ENCODE results near the gene KCNJ15. TPM values are rescaled to one million over a fixed set of nuclear protein-coding genes. Genes with fewer than 3 reads are reported as not detected.

The KCNJ15 gene
- total and polyA plus RNA-seq, 2 of the 8 experiments (the other 6 are each of a cell fraction or from before 2014, with no cell fraction given): under 0.01 TPM; not detected in 1

DNA sequence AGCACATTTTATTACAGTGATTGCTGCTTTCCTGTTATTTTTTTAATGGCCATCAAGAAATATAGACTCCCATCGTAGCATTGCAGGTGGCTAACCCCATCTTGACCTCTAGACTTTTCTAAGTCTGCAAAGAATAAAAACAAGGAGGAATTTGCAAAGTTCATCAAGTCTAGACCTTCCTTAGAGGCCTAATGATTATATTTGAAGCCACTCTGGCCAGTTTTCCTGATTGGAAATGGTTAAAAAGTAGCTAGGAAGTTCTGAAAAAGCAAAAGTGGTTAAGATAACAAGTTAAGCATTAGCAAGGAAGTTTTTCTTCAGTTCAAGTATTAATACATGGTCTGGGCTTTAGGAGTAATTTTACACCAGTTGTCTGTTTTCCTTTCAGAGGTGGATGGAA is 16.7 kb upstream of the KCNJ15 start:
- Histone ChIP-seq H2AFZ (ENCODE audit: low read length) (no peak overlapping the region), H3K56ac (replicated peaks; ENCODE audit: insufficient read length, low read depth, low read length) (no peak overlapping the region), H3K79me2 (ENCODE audit: control insufficient read depth in 1 of 2, insufficient read depth in 2 of 2, low read length in 2 of 2) (no peaks in the 10 kb centered on the region), H3K79me1 (ENCODE audit: low read depth, low read length) (no peaks in the 10 kb centered on the region), H3K27me3 (replicated peaks in 1 of 4; ENCODE audit: control insufficient read depth in 3 of 4, extremely low read depth in 1 of 4, insufficient read depth in 3 of 4, low read length in 3 of 4) (no peaks in the 10 kb centered on the region), H2BK5ac (ENCODE audit: low read depth, low read length) (no peak overlapping the region), H4K20me1 (replicated peaks in 1 of 2; ENCODE audit: control insufficient read depth in 1 of 2, insufficient read depth in 2 of 2, low read length in 2 of 2) (no peaks in the 10 kb centered on the region), H3K14ac (ENCODE audit: insufficient read length) (no peak overlapping the region), H2BK20ac (ENCODE audit: low read length) (no peak overlapping the region), H3K4me1 (replicated peaks in 1 of 4; ENCODE audit: control insufficient read depth in 3 of 4, insufficient read depth in 4 of 4, low read length in 3 of 4) (no peaks in the 10 kb centered on the region), H3K4me2 (ENCODE audit: insufficient read depth in 1 of 2, low read depth in 2 of 2, low read length in 2 of 2) (no peak overlapping the region), H3K23ac (ENCODE audit: insufficient read length) (no peak overlapping the region), H2AK5ac (ENCODE audit: low read depth, low read length) (no peak overlapping the region), H3K9me3 (ENCODE audit: insufficient read depth in 2 of 2, low read depth in 1 of 2, low read length in 1 of 2) (no peaks in the 10 kb centered on the region), H3K18ac (ENCODE audit: extremely low read depth, low read length) (no peak overlapping the region), H3K36me3 (ENCODE audit: control insufficient read depth in 2 of 4, insufficient read depth in 4 of 4, low read length in 3 of 4) (no peaks in the 10 kb centered on the region), H3K4me3 (ENCODE audit: extremely low read depth in 1 of 4, insufficient read depth in 2 of 4, low read depth in 3 of 4, low read length in 4 of 4) (no peak overlapping the region), H2BK15ac (ENCODE audit: low read length) (no peak overlapping the region), H4K8ac (ENCODE audit: extremely low read depth, insufficient read depth, low read length) (no peak overlapping the region), H3K4ac (replicated peaks; ENCODE audit: insufficient read length, low read depth, low read length) (no peak overlapping the region), H2BK120ac (replicated peaks; ENCODE audit: low read depth, low read length) (no peak overlapping the region), H2BK12ac (ENCODE audit: low read depth, low read length) (no peak overlapping the region), H4K5ac (ENCODE audit: insufficient read length, low read depth, low read length) (no peak overlapping the region), H3K27ac (ENCODE audit: low read depth, low read length) (no peak overlapping the region), H3K23me2 (ENCODE audit: low read depth, low read length) (no peaks in the 10 kb centered on the region), H3K9ac (replicated peaks in 1 of 4; ENCODE audit: extremely low read depth in 1 of 4, low read depth in 3 of 4, low read length in 3 of 4) (no peak overlapping the region), H4K91ac (replicated peaks; ENCODE audit: insufficient read length, low read length) (no peak overlapping the region)
- 80% methylated on average over 1 of the region's 1 CpG; no CpG with 5 or more reads in 1 of the 2 experiments for WGBS, 2 experiments (ENCODE audit: extremely low coverage in 1 of 2, insufficient coverage in 1 of 2, insufficient read length in 1 of 2, insufficient replicate concordance in 2 of 2, low coverage in 1 of 2, low lambda C conversion rate in 2 of 2, missing lambda C conversion rate in 1 of 2)
- DNase-seq (ENCODE audit: low read depth in 1 of 2, low spot score in 2 of 2) (no peak), FAIRE-seq (no peak)
- ChIA-PET CTCF (ENCODE audit: partially characterized antibody) (no interaction called here), POLR2A (ENCODE audit: partially characterized antibody) (interaction anchor here (0.6 kb wide), 1 partner anchor 516 kb away, joined by 3 read pairs; no protein-coding TSS in a partner anchor)
- TF ChIP-seq CHD2 (IDR thresholded peaks at IDR 0.05; ENCODE audit: low read length) (no peak), BRCA1 (IDR thresholded peaks at IDR 0.05; ENCODE audit: low read depth, low read length) (no peak), RBBP5 (IDR thresholded peaks at IDR 0.05; ENCODE audit: borderline replicate concordance, low read depth, low read length) (no peak), NANOG (IDR thresholded peaks at IDR 0.05; ENCODE audit: insufficient read depth, low read depth, low read length, poor library complexity, severe bottlenecking) (no peak), CTBP2 (IDR thresholded peaks at IDR 0.05; ENCODE audit: borderline replicate concordance, insufficient read depth, insufficient read length, low read length) (no peak), USF2 (IDR thresholded peaks at IDR 0.05; ENCODE audit: low read length) (no peak), RNF2 (IDR thresholded peaks at IDR 0.05; ENCODE audit: borderline replicate concordance, low read depth, low read length, missing control alignments, poor library complexity, severe bottlenecking) (no peak), NRF1 (IDR thresholded peaks at IDR 0.05; ENCODE audit: low read depth, low read length) (no peak), MAFK (IDR thresholded peaks at IDR 0.05; ENCODE audit: low read depth, low read length) (no peak), BACH1 (IDR thresholded peaks at IDR 0.05; ENCODE audit: low read length) (no peak), KDM4A (IDR thresholded peaks at IDR 0.05; ENCODE audit: low read depth, low read length, severe bottlenecking) (no peak)
- TF ChIP-seq, protein P1, sequence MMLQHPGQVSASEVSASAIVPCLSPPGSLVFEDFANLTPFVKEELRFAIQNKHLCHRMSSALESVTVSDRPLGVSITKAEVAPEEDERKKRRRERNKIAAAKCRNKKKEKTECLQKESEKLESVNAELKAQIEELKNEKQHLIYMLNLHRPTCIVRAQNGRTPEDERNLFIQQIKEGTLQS (IDR thresholded peaks at IDR 0.05; ENCODE audit: insufficient read depth, low read depth, low read length): no peak

All from H1 (cell line).